UCSD-AML1 (cell line): ENCODE data around the gene ARL4C.
A peak's percentile ranks its signal among the peaks of the same experiment; 100 is the strongest.

Experiments
- DNase-seq: peaks from one replicate; lab custom pipeline; 2025; ENCODE audit not compliant: unreplicated experiment; lab: John Stamatoyannopoulos, UW

The ARL4C gene

GRCh38 chr2:234500394-234501006 lies 3.6 kb upstream of the ARL4C start:
- peak; percentile 35 for DNase-seq

GRCh38 chr2:234497594-234498235 lies 834 bp upstream of the ARL4C start:
- no peak for DNase-seq

GRCh38 chr2:234496055-234496834 lies 636 bp downstream of the ARL4C start:
- no peak for DNase-seq

- no peak for DNase-seq
Measured at GRCh38 chr2:234495251-234496054, 1.4 kb downstream of the ARL4C start.

GRCh38 chr2:234494361-234495250 lies 2.3 kb downstream of the ARL4C start:
- no peak for DNase-seq

- DNase-seq = no peak
Measured at GRCh38 chr2:234493796-234494195, 3.1 kb downstream of the ARL4C start.

- no peak for DNase-seq
Measured at GRCh38 chr2:234492717-234493485, 4.0 kb downstream of the ARL4C start.

- no peak for DNase-seq
Measured at GRCh38 chr2:234491897-234492296, 5.0 kb downstream of the ARL4C start.

GRCh38 chr2:234491281-234491680 lies 5.6 kb downstream of the ARL4C start:
- DNase-seq = no peak

GRCh38 chr2:234490271-234491091 lies 6.4 kb downstream of the ARL4C start:
- no peak for DNase-seq

GRCh38 chr2:234488913-234489451 lies 7.9 kb downstream of the ARL4C start:
- DNase-seq = no peak

GRCh38 chr2:234488486-234488885 lies 8.4 kb downstream of the ARL4C start:
- DNase-seq = no peak

GRCh38 chr2:234487356-234487755 lies 9.5 kb downstream of the ARL4C start:
- DNase-seq = no peak

- peak; percentile 18 for DNase-seq
Measured at GRCh38 chr2:234483568-234484251, 13.2 kb downstream of the ARL4C start.

- no peak for DNase-seq
Measured at GRCh38 chr2:234481301-234481700, 15.6 kb downstream of the ARL4C start.

- no peak for DNase-seq
Measured at GRCh38 chr2:234480337-234480736, 16.5 kb downstream of the ARL4C start.

- DNase-seq = no peak
Measured at GRCh38 chr2:234479465-234479864, 17.4 kb downstream of the ARL4C start.
